ENCODE measurements around the gene P2RY2.
"Not testable (repeated sequence)": the region's sequence is repeated elsewhere in the genome, so short reads cannot be mapped to it uniquely, and the experiment has no call there.

The P2RY2 gene

GRCh38 chr11:73227571-73228211 lies 9.6 kb downstream of the P2RY2 start:
- DNase-seq (ENCODE audit: low read depth in 2 of 2) = no peak

- no peak for DNase-seq (ENCODE audit: low read depth in 2 of 2)
These were observed 10.4 kb downstream of the P2RY2 start for GRCh38 chr11:73228268-73229134.

GRCh38 chr11:73229321-73229895 lies 11.3 kb downstream of the P2RY2 start:
- DNase-seq (ENCODE audit: low read depth in 2 of 2) = no peak

- no peak for DNase-seq (ENCODE audit: low read depth in 2 of 2)
These were observed 12.1 kb downstream of the P2RY2 start for GRCh38 chr11:73229896-73230875.

- DNase-seq (ENCODE audit: low read depth in 2 of 2) = no peak
These were observed 12.8 kb downstream of the P2RY2 start for GRCh38 chr11:73230931-73231330.

- DNase-seq (ENCODE audit: low read depth in 2 of 2) = not testable (repeated sequence)
These were observed 14.4 kb downstream of the P2RY2 start for GRCh38 chr11:73232487-73232886.

- no peak for DNase-seq (ENCODE audit: low read depth in 2 of 2)
These were observed 15.1 kb downstream of the P2RY2 start for GRCh38 chr11:73233211-73233610.

GRCh38 chr11:73233692-73234470 lies 15.8 kb downstream of the P2RY2 start:
- no peak for DNase-seq (ENCODE audit: low read depth in 2 of 2)

GRCh38 chr11:73234471-73235181 lies 16.5 kb downstream of the P2RY2 start:
- DNase-seq (ENCODE audit: low read depth in 2 of 2) = no peak

GRCh38 chr11:73235236-73235786 lies 17.2 kb downstream of the P2RY2 start:
- DNase-seq (ENCODE audit: low read depth in 2 of 2) = no peak

- DNase-seq (ENCODE audit: low read depth in 2 of 2) = no peak
These were observed 18.2 kb downstream of the P2RY2 start for GRCh38 chr11:73236205-73236765.

- DNase-seq (ENCODE audit: low read depth in 2 of 2) = no peak
These were observed 18.8 kb downstream of the P2RY2 start for GRCh38 chr11:73236854-73237253.

- DNase-seq (ENCODE audit: low read depth in 2 of 2) = no peak
These were observed 19.6 kb downstream of the P2RY2 start for GRCh38 chr11:73237471-73238290.

GRCh38 chr11:73239111-73239521 lies 21.0 kb downstream of the P2RY2 start:
- no peak for DNase-seq (ENCODE audit: low read depth in 2 of 2)

GRCh38 chr11:73239571-73240189 lies 21.6 kb downstream of the P2RY2 start:
- DNase-seq (ENCODE audit: low read depth in 2 of 2) = no peak

GRCh38 chr11:73240190-73240781 lies 22.2 kb downstream of the P2RY2 start:
- no peak for DNase-seq (ENCODE audit: low read depth in 2 of 2)

GRCh38 chr11:73241300-73241699 lies 23.2 kb downstream of the P2RY2 start:
- DNase-seq (ENCODE audit: low read depth in 2 of 2) = no peak

All from stimulated activated CD8-positive, alpha-beta memory T cell treated with anti-CD3 and anti-CD28 coated beads, Interleukin-7, amount 100 ng/mL, for 4 hours (primary cell).